H1 (cell line): ENCODE data around the gene ZNF180. TPM values are rescaled to one million over a fixed set of nuclear protein-coding genes. Genes with fewer than 3 reads are reported as not detected.

Experiments used
- CTCF ChIA-PET: fragments of 300-600 bp; sonication (Branson Sonifier 250); formaldehyde crosslinking; loops from one replicate; lab custom pipeline; 2021; ENCODE audit not compliant: partially characterized antibody; lab: Charles Lee
- POLR2A ChIA-PET: fragments of 300-600 bp; sonication (Branson Sonifier 250); formaldehyde crosslinking; loops from one replicate; lab custom pipeline; 2021; ENCODE audit warnings: inconsistent platforms; ENCODE audit not compliant: partially characterized antibody; lab: Charles Lee
- DNase-seq, 2 experiments: peaks; one replicate each; pipeline versions ENCODE4 v3.0.0 to v3.0.0-alpha.2; 2010 to 2022; ENCODE audit warnings: low spot score in 2 of 2, low read depth in 1 of 2, mixed read lengths in 1 of 2
- FAIRE-seq: peaks from 2 replicates; lab custom pipeline; 2011; peaks lifted over from hg19 to GRCh38; lab: Jason Lieb, UNC
- H2AFZ ChIP-seq: 2 replicates; pipeline ENCODE4 v1.8.1; 2012; ENCODE audit warnings: low read length, inconsistent platforms
- H2AK5ac ChIP-seq: 2 replicates; pipeline ENCODE4 v1.6.1; 2013; ENCODE audit warnings: low read depth, low read length
- H2BK120ac ChIP-seq: replicated peaks from 2 replicates; pipeline ENCODE3; 2013; ENCODE audit warnings: low read depth, low read length, inconsistent platforms
- H2BK12ac ChIP-seq: 2 replicates; pipeline ENCODE4 v1.6.1; 2013; ENCODE audit warnings: low read depth, low read length
- H2BK15ac ChIP-seq: 2 replicates; pipeline ENCODE4 v1.6.1; 2013; ENCODE audit warnings: low read length
- H2BK20ac ChIP-seq: 2 replicates; pipeline ENCODE4 v1.6.1; 2013; ENCODE audit warnings: low read length
- H2BK5ac ChIP-seq: 2 replicates; pipeline ENCODE4 v1.6.1; 2013; ENCODE audit warnings: low read depth, low read length
- H3K14ac ChIP-seq: 2 replicates; pipeline ENCODE4 v1.6.1; 2013; ENCODE audit warnings: inconsistent platforms; ENCODE audit not compliant: insufficient read length
- H3K18ac ChIP-seq: 2 replicates; pipeline ENCODE4 v1.6.1; 2013; ENCODE audit warnings: low read length; ENCODE audit errors: extremely low read depth
- H3K23ac ChIP-seq: 2 replicates; pipeline ENCODE4 v1.6.1; 2013; ENCODE audit warnings: inconsistent platforms; ENCODE audit not compliant: insufficient read length
- H3K23me2 ChIP-seq: 2 replicates; pipeline ENCODE4 v1.6.1; 2013; ENCODE audit warnings: low read depth, low read length
- H3K27ac ChIP-seq: 2 replicates; pipeline ENCODE4 v1.6.1; 2011; ENCODE audit warnings: low read depth, low read length, inconsistent platforms
- H3K27me3 ChIP-seq, 4 experiments: replicated peaks in 1 of 4; 1 replicate in 1 of 4; 2 replicates in 3 of 4; pipeline versions ENCODE4 v1.6.1 to v1.8.1; 2011 to 2013; ENCODE audit warnings: low read length in 3 of 4, mild to moderate bottlenecking in 3 of 4, inconsistent platforms in 2 of 4, mixed read lengths in 2 of 4, moderate library complexity in 1 of 4; ENCODE audit not compliant: control insufficient read depth in 3 of 4, insufficient read depth in 3 of 4; ENCODE audit errors: extremely low read depth in 1 of 4
- H3K36me3 ChIP-seq, 4 experiments: 2 replicates each; pipeline versions ENCODE4 v1.6.1 to v1.8.1; 2011 to 2013; ENCODE audit warnings: mild to moderate bottlenecking in 4 of 4, low read length in 3 of 4, moderate library complexity in 2 of 4, control low read depth in 1 of 4, inconsistent platforms in 1 of 4; ENCODE audit not compliant: insufficient read depth in 4 of 4, control insufficient read depth in 2 of 4
- H3K4ac ChIP-seq: replicated peaks from 2 replicates; pipeline ENCODE3; 2013; ENCODE audit warnings: low read length, low read depth, mixed read lengths, inconsistent platforms; ENCODE audit not compliant: insufficient read length
- H3K4me1 ChIP-seq, 4 experiments: replicated peaks in 1 of 4; 1 replicate in 1 of 4; 2 replicates in 3 of 4; pipeline versions ENCODE4 v1.6.1 to v1.8.1; 2011 to 2013; ENCODE audit warnings: low read length in 3 of 4, inconsistent platforms in 2 of 4, mixed read lengths in 1 of 4; ENCODE audit not compliant: insufficient read depth in 4 of 4, control insufficient read depth in 3 of 4
- H3K4me2 ChIP-seq, 2 experiments: 2 replicates each; pipeline versions ENCODE4 v1.6.1 to v1.8.1; 2011 to 2013; ENCODE audit warnings: low read depth in 2 of 2, low read length in 2 of 2, control low read depth in 1 of 2, inconsistent platforms in 1 of 2, mild to moderate bottlenecking in 1 of 2; ENCODE audit not compliant: insufficient read depth in 1 of 2
- H3K4me3 ChIP-seq, 4 experiments: fragments of 200-600, 300-600 bp in 1 of 4; sonication (generic), shearing (Covaris generic), sonication (Bioruptor Twin) in 1 of 4; 2 replicates each; pipeline versions ENCODE4 v1.5.1 to v1.8.1; 2011 to 2016; ENCODE audit warnings: low read length in 4 of 4, low read depth in 3 of 4, control low read depth in 2 of 4, inconsistent platforms in 2 of 4, mild to moderate bottlenecking in 2 of 4, mixed read lengths in 1 of 4, moderate library complexity in 1 of 4; ENCODE audit not compliant: insufficient read depth in 2 of 4; ENCODE audit errors: extremely low read depth in 1 of 4
- H3K56ac ChIP-seq: replicated peaks from 2 replicates; pipeline ENCODE3; 2013; ENCODE audit warnings: low read depth, mild to moderate bottlenecking, mixed read lengths, low read length, inconsistent platforms; ENCODE audit not compliant: insufficient read length
- H3K79me1 ChIP-seq: 2 replicates; pipeline ENCODE4 v1.6.1; 2013; ENCODE audit warnings: low read depth, low read length, control low read depth
- H3K79me2 ChIP-seq, 2 experiments: 2 replicates each; pipeline versions ENCODE4 v1.6.1 to v1.8.1; 2012 to 2013; ENCODE audit warnings: low read length in 2 of 2, mild to moderate bottlenecking in 2 of 2, inconsistent platforms in 1 of 2; ENCODE audit not compliant: insufficient read depth in 2 of 2, control insufficient read depth in 1 of 2
- H3K9ac ChIP-seq, 4 experiments: replicated peaks in 1 of 4; 1 replicate in 1 of 4; 2 replicates in 3 of 4; pipeline versions ENCODE4 v1.6.1 to v1.8.1; 2011 to 2013; ENCODE audit warnings: low read depth in 3 of 4, low read length in 3 of 4, control low read depth in 2 of 4, mild to moderate bottlenecking in 2 of 4, moderate library complexity in 2 of 4, inconsistent platforms in 1 of 4; ENCODE audit errors: extremely low read depth in 1 of 4
- H3K9me3 ChIP-seq, 2 experiments: 2 replicates each; pipeline versions ENCODE4 v1.6.1 to v1.8.1; 2012 to 2013; ENCODE audit warnings: mild to moderate bottlenecking in 2 of 2, moderate library complexity in 2 of 2, control low read depth in 1 of 2, inconsistent platforms in 1 of 2, low read depth in 1 of 2, low read length in 1 of 2, mixed read lengths in 1 of 2; ENCODE audit not compliant: insufficient read depth in 2 of 2
- H4K20me1 ChIP-seq, 2 experiments: replicated peaks in 1 of 2; 2 replicates each; pipeline versions ENCODE3 to v1.8.1; 2011 to 2013; ENCODE audit warnings: inconsistent platforms in 2 of 2, low read length in 2 of 2, mild to moderate bottlenecking in 1 of 2; ENCODE audit not compliant: insufficient read depth in 2 of 2, control insufficient read depth in 1 of 2
- H4K5ac ChIP-seq: 2 replicates; pipeline ENCODE4 v1.6.1; 2013; ENCODE audit warnings: low read length, low read depth, mixed read lengths, inconsistent platforms; ENCODE audit not compliant: insufficient read length
- H4K8ac ChIP-seq: 2 replicates; pipeline ENCODE4 v1.8.0; 2013; ENCODE audit warnings: mild to moderate bottlenecking, moderate library complexity, low read length, inconsistent platforms; ENCODE audit not compliant: insufficient read depth; ENCODE audit errors: extremely low read depth
- H4K91ac ChIP-seq: replicated peaks from 2 replicates; pipeline ENCODE3; 2013; ENCODE audit warnings: low read length, mixed read lengths, inconsistent platforms; ENCODE audit not compliant: insufficient read length
- CBX5 ChIP-seq: fragments of 300-800, 300-1000 bp; sonication (generic); IDR thresholded peaks from 2 replicates; pipeline ENCODE4 v1.7.1; 2016; ENCODE audit warnings: antibody characterized with exemption, low read length, low read depth
- CREB1 ChIP-seq: IDR thresholded peaks from 2 replicates; pipeline ENCODE4 v1.6.1; 2012; ENCODE audit warnings: inconsistent platforms
- CTCF ChIP-seq, 3 experiments: IDR thresholded peaks; 1 replicate in 2 of 3; 2 replicates in 1 of 3; pipeline versions ENCODE4 v1.5.1 to v1.6.1; 2011; ENCODE audit warnings: low read length in 3 of 3, mild to moderate bottlenecking in 3 of 3, inconsistent platforms in 2 of 3, low read depth in 1 of 3, moderate library complexity in 1 of 3; ENCODE audit not compliant: insufficient read depth in 1 of 3; ENCODE audit errors: control extremely low read depth in 1 of 3
- EGR1 ChIP-seq: IDR thresholded peaks from 2 replicates; pipeline ENCODE4 v1.6.1; 2011; ENCODE audit warnings: low read depth, low read length, borderline replicate concordance
- MAX ChIP-seq: IDR thresholded peaks from 2 replicates; pipeline ENCODE4 v1.6.1; 2012; ENCODE audit warnings: inconsistent platforms
- NRF1 ChIP-seq: IDR thresholded peaks from 2 replicates; pipeline ENCODE4 v1.6.1; 2011; ENCODE audit warnings: mild to moderate bottlenecking, low read depth, low read length, improper control_type of control experiment
- TAF1 ChIP-seq: IDR thresholded peaks from 2 replicates; pipeline ENCODE4 v1.6.1; 2011; ENCODE audit warnings: mild to moderate bottlenecking, low read depth, low read length
- TAF7 ChIP-seq: optimal IDR thresholded peaks from 2 replicates; pipeline ENCODE3; 2011; ENCODE audit warnings: low read depth, mild to moderate bottlenecking, inconsistent platforms, low read length, moderate library complexity, borderline replicate concordance
- TCF12 ChIP-seq: IDR thresholded peaks from 2 replicates; pipeline ENCODE4 v1.6.1; 2011; ENCODE audit warnings: low read depth, mild to moderate bottlenecking, low read length
- ZNF274 ChIP-seq: IDR thresholded peaks from 2 replicates; pipeline ENCODE4 v1.7.0; 2012; ENCODE audit warnings: low read length, borderline replicate concordance; ENCODE audit errors: extremely low read depth
- WGBS, 2 experiments: shearing (Covaris generic) in 1 of 2; methylation state at CpG; one replicate each; pipeline versions ENCODE4 v1.1.6 to v1.1.7; 2013 to 2015; ENCODE audit warnings: low lambda C conversion rate in 2 of 2, mixed read lengths in 2 of 2, inconsistent platforms in 1 of 2, low coverage in 1 of 2, missing lambda C conversion rate in 1 of 2; ENCODE audit not compliant: insufficient replicate concordance in 2 of 2, insufficient coverage in 1 of 2, insufficient read length in 1 of 2; ENCODE audit errors: extremely low coverage in 1 of 2, missing lambda C conversion rate in 1 of 2; 5-methylcytosine and 5-hydroxymethylcytosine counted together
- polyA plus RNA-seq, 7 experiments: library from polyadenylated mRNA; depleted of rRNA in 3 of 7; stranded (reverse) in 5 of 7; unstranded in 2 of 7; fragments of >200 nt in 5 of 7; fragments of 200-250 nt in 2 of 7; gene quantifications; 1 replicate in 5 of 7; 2 replicates in 1 of 7; 4 replicates in 1 of 7; pipeline versions ENCODE4 v1.2.1 to v1.2.3, GENCODE V29; 2011 to 2013; ENCODE audit warnings: missing spikeins in 2 of 7, mixed read lengths in 2 of 7
- total RNA-seq: library from RNA; stranded (reverse); fragmentation: NEBNext Ultra II Directional; extraction: Animal tissue kit (Norgen Biotek cat#: 25700); gene quantifications from 2 replicates; pipeline ENCODE4 v1.2.1, GENCODE V29; 2021

Gene ZNF180
- total and polyA plus RNA-seq, 2 of the 8 experiments (the other 6 are each of a cell fraction or from before 2014, with no cell fraction given) = 1.3 to 8.5 TPM

GRCh38 chr19:44548736-44549135 is 48.4 kb upstream of the ZNF180 start:
- no peak overlapping the region for H2BK12ac ChIP-seq
- WGBS, 2 experiments = 84% methylated on average over 4 of the region's 4 CpGs; no CpG with 5 or more reads in 1 of the 2 experiments
- H3K4me1 ChIP-seq = no peaks in the 10 kb centered on the region
- H3K79me1 ChIP-seq = no peaks in the 10 kb centered on the region
- no peak overlapping the region for H3K4me2 ChIP-seq
- TF ChIP-seq ZNF274 (no peak), CBX5 (no peak), TCF12 (no peak), CREB1 (no peak), TAF1 (no peak), MAX (no peak), NRF1 (no peak), EGR1 (no peak), CTCF (IDR thresholded peaks at IDR 0.05; ENCODE audit: control extremely low read depth in 1 of 3, insufficient read depth in 1 of 3, low read depth in 1 of 3, low read length in 3 of 3) (no peak), TAF7 (no peak)
- H2AK5ac ChIP-seq = no peak overlapping the region
- DNase-seq (no peak), FAIRE-seq (no peak)
- H2AFZ ChIP-seq = no peak overlapping the region
- no peaks in the 10 kb centered on the region for H3K36me3 ChIP-seq
- no peak overlapping the region for H2BK120ac ChIP-seq
- H3K23ac ChIP-seq = no peak overlapping the region
- H3K9ac ChIP-seq = no peak overlapping the region; a peak in 1 of 7 replicates
- ChIA-PET CTCF (interaction anchor here (0.6 to 1.4 kb wide), 5 partner anchors 8 to 108 kb away, joined by 3 to 6 read pairs (median 4); no protein-coding TSS in a partner anchor), POLR2A (interaction anchor here (1.1 kb wide), 1 partner anchor 112 kb away, joined by 3 read pairs; no protein-coding TSS in a partner anchor)
- no peaks in the 10 kb centered on the region for H3K79me2 ChIP-seq
- no peak overlapping the region for H3K4me3 ChIP-seq
- no peak overlapping the region for H4K5ac ChIP-seq
- no peak overlapping the region for H2BK15ac ChIP-seq
- H2BK5ac ChIP-seq = no peak overlapping the region
- no peak overlapping the region for H3K4ac ChIP-seq
- no peaks in the 10 kb centered on the region for H3K27me3 ChIP-seq
- H2BK20ac ChIP-seq = no peak overlapping the region
- no peak overlapping the region for H3K18ac ChIP-seq
- peaks cover 6% of the 10 kb centered on the region; the same call in 1 of the 2 replicates for H3K23me2 ChIP-seq
- H4K91ac ChIP-seq = no peak overlapping the region
- H3K9me3 ChIP-seq = peaks cover 11% of the 10 kb centered on the region in 2 experiments
- no peak overlapping the region for H3K14ac ChIP-seq
- no peaks in the 10 kb centered on the region for H4K20me1 ChIP-seq
- no peak overlapping the region for H4K8ac ChIP-seq
- no peak overlapping the region for H3K27ac ChIP-seq
- no peak overlapping the region for H3K56ac ChIP-seq
